Ascending aorta (tissue), 2 donors: Measurements from ENCODE around the gene WDR18. TPM values are rescaled to one million over a fixed set of nuclear protein-coding genes. Genes with fewer than 3 reads are reported as not detected.

ENCODE experiments used
- DNase-seq, 2 donors: peaks; one replicate each; pipeline ENCODE4 v3.0.0-alpha.2; 2019; ENCODE audit warnings: low spot score in 2 of 2
- H3K27ac ChIP-seq, 2 donors: fragments of 200-600 bp; sonication (generic); one replicate each; pipeline ENCODE4 v1.5.1; 2016 to 2017; ENCODE audit warnings: mild to moderate bottlenecking in 1 of 2
- H3K27me3 ChIP-seq: fragments of 200-600 bp; sonication (generic); one replicate; pipeline ENCODE4 v1.5.1; 2017
- H3K36me3 ChIP-seq, 2 donors: fragments of 200-600 bp; sonication (generic); one replicate each; pipeline ENCODE4 v1.5.1; 2016
- H3K4me1 ChIP-seq, 2 donors: fragments of 200-600 bp; sonication (generic); one replicate each; pipeline ENCODE4 v1.5.1; 2016 to 2017; ENCODE audit warnings: mild to moderate bottlenecking in 1 of 2
- H3K4me3 ChIP-seq, 2 donors: fragments of 200-600 bp; sonication (generic); one replicate each; pipeline ENCODE4 v1.5.1; 2016 to 2017; ENCODE audit warnings: mild to moderate bottlenecking in 1 of 2
- H3K9me3 ChIP-seq, 2 donors: fragments of 200-600 bp; sonication (generic); one replicate each; pipeline ENCODE4 v1.5.1; 2016
- CTCF ChIP-seq, 3 experiments: fragments of 200-600 bp in 2 of 3; fragments of 450-650 bp in 1 of 3; sonication (generic) in 2 of 3; IDR thresholded peaks; one replicate each; pipeline ENCODE4 v1.5.1; 2016 to 2019; ENCODE audit warnings: antibody characterized with exemption in 3 of 3, mild to moderate bottlenecking in 1 of 3, moderate library complexity in 1 of 3
- intact Hi-C: fragments of 100-400 bp; cut with DNase I; formaldehyde crosslinking; loops from one replicate; pipeline ENCODE4 v1.15.1; 2023
- total RNA-seq: library from RNA; depleted of rRNA; stranded (reverse); fragments of >200 nt; gene quantifications from one replicate; pipeline ENCODE4 v1.1.0, GENCODE V29; 2016

The WDR18 gene
- total RNA-seq, 1 donor from 2014 or later: 65.7 TPM

GRCh38 chr19:963486-963951 is 20.6 kb upstream of the WDR18 start:
- no peak overlapping the region for H3K27ac ChIP-seq
- H3K4me1 ChIP-seq: no peaks in the 10 kb centered on the region
- H3K9me3 ChIP-seq: no peaks in the 10 kb centered on the region
- peaks cover 4 to 12% of the 10 kb centered on the region in 2 donors for H3K36me3 ChIP-seq
- no peak for DNase-seq
- H3K4me3 ChIP-seq: no peak overlapping the region
- TF ChIP-seq CTCF (IDR thresholded peaks at IDR 0.05): no peak
- intact Hi-C loops: no loop called here
- no peaks in the 10 kb centered on the region for H3K27me3 ChIP-seq

- no peak overlapping the region for H3K27ac ChIP-seq
- no peaks in the 10 kb centered on the region for H3K27me3 ChIP-seq
- intact Hi-C loops: no loop called here
- no peaks in the 10 kb centered on the region for H3K9me3 ChIP-seq
- H3K4me1 ChIP-seq: no peaks in the 10 kb centered on the region
- DNase-seq: no peak
- H3K36me3 ChIP-seq: peaks cover 7 to 18% of the 10 kb centered on the region in 2 donors
- H3K4me3 ChIP-seq: no peak overlapping the region
- TF ChIP-seq CTCF (IDR thresholded peaks at IDR 0.05): no peak
Measured at GRCh38 chr19:964116-964520, 20.0 kb upstream of the WDR18 start.

DNA sequence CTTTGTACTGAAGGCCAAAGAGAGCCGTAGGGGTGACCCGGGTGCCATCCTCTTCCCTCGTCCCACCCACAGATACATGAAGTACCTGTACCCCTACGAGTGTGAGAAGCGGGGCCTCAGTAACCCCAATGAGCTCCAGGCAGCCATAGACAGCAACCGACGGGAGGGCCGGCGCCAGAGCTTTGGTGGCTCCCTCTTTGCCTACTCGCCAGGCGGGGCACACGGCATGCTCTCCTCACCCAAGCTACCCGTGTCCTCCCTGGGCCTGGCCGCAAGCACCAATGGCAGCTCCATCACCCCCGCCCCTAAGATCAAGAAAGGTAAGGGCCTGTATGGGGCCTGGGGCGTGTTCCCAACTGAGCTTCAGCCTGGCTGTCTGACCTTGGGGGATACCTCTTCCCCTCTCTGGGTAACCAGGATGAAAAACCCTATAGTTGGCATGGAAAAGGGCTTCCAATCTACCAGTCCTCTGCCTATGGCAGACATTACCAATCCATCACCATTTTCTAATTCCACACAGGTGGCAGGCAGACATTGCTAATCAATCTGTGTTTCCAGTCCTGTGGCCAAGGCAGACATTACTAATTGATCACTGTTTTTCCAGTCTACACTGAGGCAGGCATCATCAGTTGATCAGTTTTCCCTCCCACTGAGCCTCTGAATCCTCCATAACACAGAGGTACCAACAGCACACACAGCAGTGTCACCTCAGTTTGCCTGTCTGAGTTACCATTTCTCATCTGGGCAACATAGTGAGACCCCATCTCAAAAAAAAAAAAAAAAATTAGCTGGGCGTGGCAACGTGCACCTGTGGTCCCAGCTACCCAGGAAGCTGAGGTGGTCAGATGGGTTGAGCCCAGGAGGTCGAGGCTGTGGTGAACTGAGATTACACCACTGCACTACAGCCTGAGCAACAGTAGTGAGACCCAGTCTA is 19.1 kb upstream of the WDR18 start:
- H3K36me3 ChIP-seq: peaks cover 7 to 22% of the 10 kb centered on the region in 2 donors
- no peaks in the 10 kb centered on the region for H3K9me3 ChIP-seq
- H3K4me1 ChIP-seq: no peaks in the 10 kb centered on the region
- intact Hi-C loops: no loop called here
- no peaks in the 10 kb centered on the region for H3K27me3 ChIP-seq
- no peak for DNase-seq
- TF ChIP-seq CTCF (IDR thresholded peaks at IDR 0.05): no peak
- no peak overlapping the region for H3K27ac ChIP-seq
- no peak overlapping the region for H3K4me3 ChIP-seq

DNA sequence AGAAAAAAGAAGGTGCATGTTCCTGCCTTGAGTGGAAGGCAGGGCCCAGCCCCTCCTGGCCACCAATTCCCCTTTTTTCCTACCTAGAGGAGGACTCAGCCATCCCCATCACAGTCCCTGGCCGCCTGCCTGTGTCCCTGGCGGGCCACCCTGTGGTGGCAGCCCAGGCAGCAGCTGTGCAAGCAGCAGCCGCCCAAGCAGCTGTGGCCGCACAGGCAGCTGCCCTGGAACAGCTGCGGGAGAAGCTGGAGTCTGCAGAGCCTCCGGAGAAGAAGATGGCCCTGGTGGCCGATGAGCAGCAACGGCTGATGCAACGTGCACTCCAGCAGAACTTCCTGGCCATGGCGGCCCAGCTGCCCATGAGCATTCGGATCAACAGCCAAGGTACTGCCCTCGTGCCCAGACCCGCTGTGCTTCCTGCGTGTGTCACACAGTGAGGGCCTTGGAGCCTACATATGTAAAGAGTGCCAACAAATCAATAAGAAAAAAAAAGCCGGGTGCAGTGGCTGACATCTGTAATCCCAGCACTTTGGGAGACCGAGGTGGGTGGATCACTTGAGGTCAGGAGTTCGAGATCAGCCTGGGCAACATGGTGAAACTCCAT is 17.6 kb upstream of the WDR18 start:
- no peak overlapping the region for H3K27ac ChIP-seq
- DNase-seq: no peak
- H3K36me3 ChIP-seq: peaks cover 13 to 33% of the 10 kb centered on the region in 2 donors
- intact Hi-C loops: no loop called here
- H3K27me3 ChIP-seq: no peaks in the 10 kb centered on the region
- H3K4me3 ChIP-seq: no peak overlapping the region
- no peak for TF ChIP-seq CTCF (IDR thresholded peaks at IDR 0.05)
- H3K9me3 ChIP-seq: peaks cover 7 to 8% of the 10 kb centered on the region in 2 donors
- H3K4me1 ChIP-seq: no peaks in the 10 kb centered on the region

DNA sequence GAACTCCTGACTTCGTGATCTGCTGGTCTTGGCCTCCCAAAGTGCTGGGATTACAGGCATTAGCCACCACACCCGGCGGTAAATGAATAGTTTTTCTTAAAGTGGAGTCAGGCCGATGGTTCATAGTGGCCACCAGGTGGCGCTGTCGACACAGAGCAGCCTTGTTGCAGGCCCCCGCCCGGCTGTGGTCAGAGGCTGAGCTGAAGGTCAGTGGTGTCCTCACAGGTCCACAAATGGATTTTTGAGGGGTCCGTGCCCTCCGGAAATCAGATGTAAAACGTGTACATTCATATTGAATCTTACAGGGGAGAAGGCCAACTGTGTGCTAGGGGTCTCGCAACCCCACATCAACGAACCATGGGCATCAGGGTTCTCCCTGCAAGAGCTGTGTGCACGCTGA is 13.4 kb upstream of the WDR18 start:
- peaks cover 13 to 37% of the 10 kb centered on the region in 2 donors for H3K36me3 ChIP-seq
- peak in 2 of 3 experiments; percentile 22 to 38 for TF ChIP-seq CTCF (IDR thresholded peaks at IDR 0.05)

More for the DNA sequence above, 13.4 kb upstream of the WDR18 start:
- Histone ChIP-seq H3K4me1 (no peaks in the 10 kb centered on the region), H3K27me3 (no peaks in the 10 kb centered on the region), H3K4me3 (no peak overlapping the region), H3K27ac (no peak overlapping the region), H3K9me3 (peaks cover 7 to 8% of the 10 kb centered on the region in 2 donors)
- no peak for DNase-seq
- intact Hi-C loops: no loop called here
